GM21825 (cell line): ENCODE results near the gene TBC1D30.
A peak's percentile ranks its signal among the peaks of the same experiment; 100 is the strongest.
"Not testable (repeated sequence)": the region's sequence is repeated elsewhere in the genome, so short reads cannot be mapped to it uniquely, and the experiment has no call there.

Experiments
- ATAC-seq: cut with Tn5 transposase; IDR thresholded peaks from one replicate; pipeline ENCODE4 v1.9.1; 2021; ENCODE audit warnings: mild to moderate bottlenecking, moderate library complexity; ENCODE audit not compliant: unreplicated experiment

The TBC1D30 gene

GRCh38 chr12:64824500-64825142, at the start of gene TBC1D30:
Gene TBC1D30, plus strand, starts transcription at chr12:64824647. Its CDS starts 233 bp downstream, at chr12:64824880.
- ATAC-seq: no peak

- ATAC-seq: not testable (repeated sequence)
These were observed 49.2 kb upstream of the TBC1D30 start for GRCh38 chr12:64775147-64775736.

- no peak for ATAC-seq
These were observed 45.0 kb upstream of the TBC1D30 start for GRCh38 chr12:64779354-64779974.

GRCh38 chr12:64780132-64780530, 44.3 kb upstream of the TBC1D30 start:
- no peak for ATAC-seq

GRCh38 chr12:64780531-64781279, 43.7 kb upstream of the TBC1D30 start:
- no peak for ATAC-seq

- no peak for ATAC-seq
These were observed 42.9 kb upstream of the TBC1D30 start for GRCh38 chr12:64781280-64782190.

- no peak for ATAC-seq
These were observed 42.1 kb upstream of the TBC1D30 start for GRCh38 chr12:64782191-64782876.

- no peak for ATAC-seq
These were observed 38.6 kb upstream of the TBC1D30 start for GRCh38 chr12:64785838-64786237.

GRCh38 chr12:64790166-64790565, 34.3 kb upstream of the TBC1D30 start:
- ATAC-seq: no peak

GRCh38 chr12:64791036-64791435, 33.4 kb upstream of the TBC1D30 start:
- no peak for ATAC-seq

GRCh38 chr12:64792128-64792527, 32.3 kb upstream of the TBC1D30 start:
- no peak for ATAC-seq

- ATAC-seq: no peak
These were observed 30.8 kb upstream of the TBC1D30 start for GRCh38 chr12:64793610-64794009.

GRCh38 chr12:64794305-64794704, 30.1 kb upstream of the TBC1D30 start:
- no peak for ATAC-seq

- ATAC-seq: peak; percentile 82
These were observed 28.1 kb upstream of the TBC1D30 start for GRCh38 chr12:64796205-64796845.

GRCh38 chr12:64797156-64797555, 27.3 kb upstream of the TBC1D30 start:
- no peak for ATAC-seq

GRCh38 chr12:64798165-64798564, 26.3 kb upstream of the TBC1D30 start:
- ATAC-seq: no peak

GRCh38 chr12:64800640-64801039, 23.8 kb upstream of the TBC1D30 start:
- peak; percentile 43 for ATAC-seq

- ATAC-seq: no peak
These were observed 23.1 kb upstream of the TBC1D30 start for GRCh38 chr12:64801381-64801780.

GRCh38 chr12:64802180-64802775, 22.2 kb upstream of the TBC1D30 start:
- ATAC-seq: not testable (repeated sequence)
